ENCODE measurements around the gene MIPEP.

GRCh38 chr13:23766283-23766682 lies 122.9 kb downstream of the MIPEP start:
- no peak for TF ChIP-seq CTCF (conservative IDR thresholded peaks at IDR 0.05)
- TF ChIP-seq EZH2 (IDR thresholded peaks at IDR 0.05; ENCODE audit: low read depth): no peak

Data from PC-9 (cell line).